GM12873 (cell line): ENCODE results near the gene TMBIM4.

Experiments
- TF ChIP-seq, protein P1 (sequence below): IDR thresholded peaks from 2 replicates; pipeline ENCODE4 v1.5.1; 2012; ENCODE audit warnings: low read depth, mild to moderate bottlenecking, moderate library complexity, low read length, control low read depth; ENCODE audit not compliant: insufficient read depth; ENCODE audit errors: missing control alignments

The TMBIM4 gene

DNA sequence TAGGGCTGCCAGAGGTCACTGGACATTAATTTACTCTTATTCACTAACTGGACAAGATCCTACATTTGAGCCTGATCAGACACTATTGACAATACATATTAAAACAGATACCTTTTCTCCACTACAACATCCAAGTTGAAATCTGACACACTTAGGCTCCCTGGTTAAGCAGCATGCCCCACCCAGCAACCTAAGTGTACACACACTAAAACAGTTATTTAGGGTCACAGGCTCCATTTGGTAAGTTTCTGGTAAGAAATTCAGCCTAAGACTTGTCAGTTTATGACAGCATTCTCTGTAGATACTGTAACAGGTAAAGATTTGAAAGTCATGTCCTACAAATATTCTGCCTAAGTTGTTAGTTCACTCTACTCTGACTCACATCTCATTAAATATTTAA is 27.0 kb downstream of the TMBIM4 start:
- TF ChIP-seq, protein P1, sequence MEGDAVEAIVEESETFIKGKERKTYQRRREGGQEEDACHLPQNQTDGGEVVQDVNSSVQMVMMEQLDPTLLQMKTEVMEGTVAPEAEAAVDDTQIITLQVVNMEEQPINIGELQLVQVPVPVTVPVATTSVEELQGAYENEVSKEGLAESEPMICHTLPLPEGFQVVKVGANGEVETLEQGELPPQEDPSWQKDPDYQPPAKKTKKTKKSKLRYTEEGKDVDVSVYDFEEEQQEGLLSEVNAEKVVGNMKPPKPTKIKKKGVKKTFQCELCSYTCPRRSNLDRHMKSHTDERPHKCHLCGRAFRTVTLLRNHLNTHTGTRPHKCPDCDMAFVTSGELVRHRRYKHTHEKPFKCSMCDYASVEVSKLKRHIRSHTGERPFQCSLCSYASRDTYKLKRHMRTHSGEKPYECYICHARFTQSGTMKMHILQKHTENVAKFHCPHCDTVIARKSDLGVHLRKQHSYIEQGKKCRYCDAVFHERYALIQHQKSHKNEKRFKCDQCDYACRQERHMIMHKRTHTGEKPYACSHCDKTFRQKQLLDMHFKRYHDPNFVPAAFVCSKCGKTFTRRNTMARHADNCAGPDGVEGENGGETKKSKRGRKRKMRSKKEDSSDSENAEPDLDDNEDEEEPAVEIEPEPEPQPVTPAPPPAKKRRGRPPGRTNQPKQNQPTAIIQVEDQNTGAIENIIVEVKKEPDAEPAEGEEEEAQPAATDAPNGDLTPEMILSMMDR = no peak

- TF ChIP-seq, protein P1 = no peak
Measured at GRCh38 chr12:66141299-66141698, 28.5 kb downstream of the TMBIM4 start.

- TF ChIP-seq, protein P1 = no peak
Measured at GRCh38 chr12:66140731-66141130, 29.1 kb downstream of the TMBIM4 start.

GRCh38 chr12:66139328-66139727 is 30.5 kb downstream of the TMBIM4 start:
- TF ChIP-seq, protein P1 = no peak

DNA sequence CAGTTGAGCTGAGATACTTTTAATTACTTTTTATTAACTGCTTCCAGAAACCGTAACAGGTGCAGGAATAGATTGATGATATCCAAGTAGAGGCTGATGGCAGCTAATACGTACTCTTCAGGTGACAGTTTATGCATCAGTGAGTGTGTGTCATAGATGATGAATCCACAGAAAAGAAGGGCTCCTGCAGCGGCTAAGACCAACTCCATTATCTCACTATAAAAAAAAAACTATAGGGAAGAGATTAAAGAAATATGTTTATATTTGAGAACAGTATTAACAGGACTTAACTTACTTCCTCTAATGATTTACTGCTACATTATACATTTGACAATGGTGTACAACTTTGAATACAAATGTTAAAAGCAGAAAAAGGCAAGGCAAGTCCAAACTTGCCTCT is 31.9 kb downstream of the TMBIM4 start:
- TF ChIP-seq, protein P1 = no peak

DNA sequence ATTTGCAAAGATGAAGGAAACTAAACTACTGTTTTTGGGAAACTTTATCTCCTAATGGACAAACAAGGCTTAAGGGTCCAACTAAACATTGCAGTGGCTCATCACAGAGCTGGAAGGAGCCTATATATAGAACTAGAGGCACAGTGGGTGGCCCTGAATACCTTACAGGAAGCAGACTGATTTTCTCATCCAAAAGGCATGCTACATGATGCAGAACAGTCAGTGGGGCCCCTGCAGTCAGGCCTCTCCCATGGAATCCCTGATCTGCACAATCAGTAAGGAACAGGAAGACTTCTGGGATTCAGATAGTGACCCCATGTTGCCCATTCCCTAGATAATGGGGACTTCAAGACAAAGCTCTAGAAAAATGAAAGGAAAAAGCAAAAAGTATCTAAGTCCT is 37.4 kb downstream of the TMBIM4 start:
- TF ChIP-seq, protein P1 = no peak

- TF ChIP-seq, protein P1 = no peak
Measured at GRCh38 chr12:66131067-66131688, 38.6 kb downstream of the TMBIM4 start.
